Activated CD4-positive, alpha-beta T cell treated with anti-CD3 and anti-CD28 coated beads, Interleukin-2, amount 50 U/mL, for 4 hours (primary cell): Measurements from ENCODE around the gene NIPAL1.

Experiments
- DNase-seq, 2 experiments: peaks; one replicate each; pipeline ENCODE4 v3.0.0-alpha.2; 2020

NIPAL1 gene

GRCh38 chr4:48028696-48029095, 12.1 kb downstream of the NIPAL1 start:
- DNase-seq = no peak

DNA sequence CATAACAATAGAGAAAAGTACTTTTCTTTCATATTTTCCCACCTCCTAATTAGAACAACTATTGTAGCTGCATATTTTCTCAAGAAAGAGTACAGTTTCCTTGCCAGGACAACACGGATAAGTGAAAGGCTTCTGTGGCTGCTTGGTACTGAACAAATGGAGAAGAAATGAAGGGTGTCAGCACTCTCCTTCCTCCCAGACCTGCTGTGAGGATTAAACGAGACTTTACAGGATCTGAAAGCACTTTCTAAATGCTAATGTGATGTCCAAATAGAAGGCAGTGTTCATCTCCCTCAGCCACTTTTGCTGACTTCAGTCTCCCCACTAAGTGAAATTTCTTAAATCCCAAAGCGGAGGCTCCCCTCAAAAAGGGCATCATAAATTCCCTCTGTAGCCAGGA, 13.9 kb downstream of the NIPAL1 start:
- no peak for DNase-seq

- DNase-seq = no peak
Observed at GRCh38 chr4:48031802-48032525, 15.4 kb downstream of the NIPAL1 start.

- DNase-seq = no peak
Observed at GRCh38 chr4:48032721-48033120, 16.1 kb downstream of the NIPAL1 start.

GRCh38 chr4:48033412-48033811, 16.8 kb downstream of the NIPAL1 start:
- DNase-seq = no peak

DNA sequence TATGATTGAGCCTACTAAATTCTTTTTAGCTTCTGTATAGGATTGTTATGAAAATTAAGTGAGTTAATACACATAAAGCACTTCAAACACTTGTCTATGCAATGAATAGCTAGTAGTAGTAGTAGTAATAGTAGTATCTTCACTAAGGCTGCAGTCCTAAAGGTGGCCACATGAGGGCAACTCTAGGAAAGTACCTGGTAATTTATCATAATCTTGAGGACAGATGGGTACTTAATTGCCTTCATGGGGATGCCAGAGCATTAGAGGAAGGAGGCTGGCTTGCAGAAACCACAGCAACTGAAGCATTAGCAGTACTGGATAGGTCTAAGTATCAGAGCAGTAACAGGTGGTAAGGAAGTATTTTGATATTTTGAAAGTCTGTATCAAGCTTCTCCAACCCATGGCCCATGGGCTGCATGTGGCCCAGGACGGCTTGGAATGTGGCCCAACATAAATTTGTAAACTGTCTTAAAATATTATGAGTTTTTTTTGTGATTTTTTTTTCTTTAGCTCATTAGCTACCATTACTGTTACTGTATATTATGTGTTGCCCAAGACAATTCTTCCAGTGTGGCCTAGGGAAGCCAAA, 17.3 kb downstream of the NIPAL1 start:
- DNase-seq = peak; percentile 60 to 66

- no peak for DNase-seq
Observed at GRCh38 chr4:48035952-48036351, 19.4 kb downstream of the NIPAL1 start.

DNA sequence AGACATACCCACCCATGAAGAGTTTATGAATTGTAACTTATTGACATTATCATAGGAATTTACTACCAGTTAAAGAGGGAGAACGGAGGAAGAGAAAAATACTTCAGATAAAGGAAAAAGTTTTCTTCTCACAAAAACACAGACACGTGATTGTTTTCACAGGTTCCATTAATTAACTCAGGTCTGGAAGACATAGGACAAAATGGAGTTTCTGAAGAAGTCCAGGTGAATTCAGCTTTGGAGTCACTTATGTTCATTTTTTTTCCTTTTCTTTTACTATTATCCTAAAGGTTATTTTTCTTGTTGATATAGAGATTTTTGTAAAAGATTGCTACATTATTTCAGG, 20.5 kb downstream of the NIPAL1 start:
- no peak for DNase-seq

- DNase-seq = no peak
Observed at GRCh38 chr4:48038666-48039065, 22.1 kb downstream of the NIPAL1 start.

DNA sequence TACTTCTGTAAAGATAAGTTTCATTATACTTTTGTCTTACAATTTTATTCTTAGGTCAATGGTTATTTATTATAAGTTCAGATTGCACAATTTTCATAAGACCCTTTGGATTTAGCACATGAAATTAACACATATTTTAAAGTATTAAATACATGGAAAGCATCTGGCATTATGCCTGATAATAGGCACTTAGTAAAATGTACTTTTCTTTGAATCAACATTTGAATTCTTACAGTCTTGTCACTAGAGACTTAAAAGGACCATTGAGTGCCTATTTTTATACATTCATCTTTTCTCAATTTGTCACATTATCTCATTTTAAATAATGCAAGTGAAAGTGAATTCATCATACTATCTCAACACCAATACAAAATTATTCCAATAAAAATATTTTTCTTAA, 23.0 kb downstream of the NIPAL1 start:
- DNase-seq = no peak

DNA sequence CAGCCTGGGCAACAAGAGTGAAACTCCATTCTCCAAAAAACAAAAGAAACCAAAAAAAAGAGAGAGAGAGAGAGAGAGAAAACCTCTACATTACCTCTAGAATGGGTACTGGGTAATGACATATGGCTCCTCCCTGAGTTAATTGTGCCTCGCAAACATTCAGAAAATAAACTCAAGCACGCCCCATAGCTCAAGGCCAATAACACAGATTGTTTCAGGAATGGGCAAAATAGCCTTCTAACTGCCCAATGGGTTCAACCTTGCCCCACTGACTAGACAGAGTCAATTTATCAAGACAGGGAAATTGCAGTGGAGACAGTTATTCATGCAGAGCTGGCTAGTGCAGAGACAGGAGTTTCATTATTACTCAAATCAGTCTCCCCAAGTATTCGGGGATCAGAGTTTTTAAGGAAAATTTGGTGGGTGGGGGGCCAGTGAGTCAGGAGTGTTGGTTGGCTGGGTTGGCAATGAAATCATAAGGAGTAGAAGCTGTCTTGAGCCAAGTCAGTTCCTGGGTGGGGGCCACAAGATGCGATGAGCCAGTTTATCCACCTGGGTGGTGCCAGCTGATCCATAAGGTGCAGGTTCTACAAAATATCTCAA, 25.1 kb downstream of the NIPAL1 start:
- peak in 1 of 2 experiments; percentile 16 for DNase-seq

GRCh38 chr4:48042979-48043461, 26.4 kb downstream of the NIPAL1 start:
- no peak for DNase-seq

- DNase-seq = no peak
Observed at GRCh38 chr4:48043504-48043903, 26.9 kb downstream of the NIPAL1 start.

DNA sequence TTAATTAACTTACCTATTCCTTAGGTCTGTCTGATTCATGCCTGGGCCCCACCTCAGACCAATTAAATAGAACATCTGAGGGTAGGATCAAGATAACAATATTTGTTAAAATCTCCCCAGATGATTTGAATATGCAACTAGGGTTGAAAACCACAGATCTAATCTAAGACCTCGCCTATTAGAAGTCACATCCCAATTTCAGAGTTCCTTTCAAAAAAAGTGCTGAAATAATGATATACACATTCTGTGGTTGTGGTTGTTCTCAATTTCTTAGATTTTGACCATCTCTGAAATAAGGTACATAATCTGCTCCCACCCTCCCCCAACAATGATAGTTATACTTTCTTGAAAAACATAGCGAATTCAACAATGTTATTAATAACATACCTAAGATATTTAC, 27.7 kb downstream of the NIPAL1 start:
- DNase-seq = no peak

DNA sequence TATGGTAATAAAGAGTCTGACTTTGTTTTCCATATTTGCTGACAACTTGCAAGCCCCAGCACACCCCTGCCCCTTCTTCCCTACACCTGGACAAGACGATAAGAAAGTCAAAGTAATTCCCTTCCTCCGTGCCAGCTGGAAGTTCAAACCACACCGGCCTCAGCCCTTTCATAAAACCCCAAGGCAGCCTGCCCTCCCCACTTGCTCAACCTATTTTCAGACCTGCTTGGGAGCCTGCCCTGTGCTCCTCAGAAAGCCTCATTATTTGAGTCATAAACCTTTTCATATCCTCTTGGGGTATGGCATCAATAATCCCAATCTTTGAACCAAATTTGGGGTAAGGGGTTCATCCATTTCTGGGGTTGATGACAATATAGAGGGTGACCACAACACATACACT, 29.5 kb downstream of the NIPAL1 start:
- no peak for DNase-seq

DNA sequence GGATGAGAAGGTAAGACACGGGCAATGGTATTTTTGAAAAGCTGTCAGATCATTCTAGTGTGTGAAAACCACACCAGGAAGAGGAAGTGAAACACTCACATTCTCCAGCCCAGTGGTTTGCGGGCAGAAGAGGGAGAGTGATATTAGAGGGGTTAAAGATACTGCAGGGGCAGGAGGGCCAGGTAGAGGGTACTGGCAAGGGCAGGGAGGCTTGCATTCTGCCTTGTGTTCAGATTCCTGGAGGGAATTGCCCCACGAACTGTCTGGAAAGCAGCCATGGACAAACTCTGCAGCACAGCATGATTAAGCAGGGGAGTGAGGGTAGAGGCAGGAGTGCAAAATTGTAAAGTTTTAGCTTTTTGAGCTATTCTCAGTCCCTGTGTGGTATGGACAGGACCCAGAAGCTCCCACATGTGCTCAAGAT, 30.9 kb downstream of the NIPAL1 start:
- DNase-seq = peak; percentile 59 to 62

GRCh38 chr4:48047896-48048295, 31.3 kb downstream of the NIPAL1 start:
- DNase-seq = no peak

DNA sequence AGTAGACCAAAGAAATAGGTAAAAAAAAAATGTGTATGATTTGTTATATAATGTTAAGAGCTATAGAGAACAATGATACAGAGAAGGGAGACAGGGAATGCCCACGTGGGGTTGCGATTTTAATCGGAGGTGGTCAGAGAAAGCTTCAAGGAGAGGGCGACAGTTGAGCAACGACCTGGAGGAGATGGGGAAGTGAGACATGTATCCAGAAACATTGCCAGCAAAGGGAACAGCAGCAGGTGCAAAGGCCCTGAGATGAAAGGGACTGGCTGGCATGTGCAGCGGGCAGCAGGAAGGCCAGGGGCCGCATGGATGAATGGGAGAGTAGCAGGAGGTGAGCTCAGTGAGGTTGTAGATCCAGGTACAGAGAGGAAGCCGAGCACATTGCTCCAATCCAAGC, 32.9 kb downstream of the NIPAL1 start:
- DNase-seq = no peak

- no peak for DNase-seq
Observed at GRCh38 chr4:48051078-48051477, 34.5 kb downstream of the NIPAL1 start.

DNA sequence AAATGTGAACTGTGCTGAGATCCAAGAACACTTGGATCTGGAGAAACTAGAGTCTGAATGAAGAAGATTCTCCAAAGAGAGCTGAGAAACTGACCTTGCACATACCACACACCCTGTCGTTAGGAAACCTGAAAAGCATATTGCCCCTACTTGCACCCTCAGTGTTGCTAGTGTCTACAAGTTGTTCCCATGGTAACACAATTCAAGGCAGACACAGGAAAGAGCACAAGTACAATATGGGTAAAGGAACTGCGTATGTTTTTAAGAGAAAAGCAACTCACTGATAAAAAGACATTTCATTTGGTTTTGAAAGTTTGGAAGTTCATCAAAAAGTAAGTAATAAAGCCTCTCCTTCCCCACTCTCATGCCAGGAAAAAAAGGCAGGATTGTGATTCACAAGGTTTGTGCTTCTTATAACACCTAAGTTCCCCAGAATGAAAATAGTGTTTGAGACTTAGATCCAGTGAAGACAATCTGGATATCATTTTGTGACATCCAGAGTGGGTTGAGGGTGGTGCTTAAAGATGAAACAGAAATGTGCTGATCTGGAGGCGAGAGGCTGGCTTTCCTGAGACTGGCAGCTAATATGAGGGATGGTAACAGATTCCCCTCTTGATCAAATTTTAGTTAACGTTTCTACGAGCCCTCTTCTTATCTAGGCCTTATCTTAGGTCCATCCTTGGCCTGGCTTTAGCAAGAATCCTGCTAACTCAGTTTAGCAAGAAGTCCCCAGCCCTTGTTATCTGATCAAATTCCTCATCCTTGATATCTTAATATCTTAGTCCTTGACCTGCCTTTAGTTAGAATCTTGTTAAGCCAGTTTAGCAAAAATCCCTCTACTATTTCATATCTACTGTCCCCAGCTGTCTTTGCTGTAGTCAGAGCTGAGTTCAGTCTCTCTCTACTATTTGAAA, 42.3 kb downstream of the NIPAL1 start:
- no peak for DNase-seq

DNA sequence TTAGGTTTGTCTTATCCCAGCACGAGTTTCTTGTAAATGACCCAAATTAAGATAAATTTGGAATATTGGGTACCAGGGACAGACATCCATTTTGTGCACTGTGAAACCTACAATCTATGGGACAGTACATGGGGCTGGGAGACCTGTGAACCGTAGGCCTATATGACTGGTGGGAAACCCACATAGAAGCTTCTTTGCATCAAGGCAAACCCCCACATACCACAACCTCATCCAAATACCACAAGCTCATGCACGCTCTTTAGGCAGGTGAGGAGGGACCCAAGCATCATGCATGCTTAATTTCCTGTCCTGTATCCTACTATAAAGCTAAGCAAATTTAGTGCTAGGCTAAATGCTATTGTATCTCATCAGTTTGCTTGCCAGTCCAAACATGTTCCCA, 47.8 kb downstream of the NIPAL1 start:
- no peak for DNase-seq

DNA sequence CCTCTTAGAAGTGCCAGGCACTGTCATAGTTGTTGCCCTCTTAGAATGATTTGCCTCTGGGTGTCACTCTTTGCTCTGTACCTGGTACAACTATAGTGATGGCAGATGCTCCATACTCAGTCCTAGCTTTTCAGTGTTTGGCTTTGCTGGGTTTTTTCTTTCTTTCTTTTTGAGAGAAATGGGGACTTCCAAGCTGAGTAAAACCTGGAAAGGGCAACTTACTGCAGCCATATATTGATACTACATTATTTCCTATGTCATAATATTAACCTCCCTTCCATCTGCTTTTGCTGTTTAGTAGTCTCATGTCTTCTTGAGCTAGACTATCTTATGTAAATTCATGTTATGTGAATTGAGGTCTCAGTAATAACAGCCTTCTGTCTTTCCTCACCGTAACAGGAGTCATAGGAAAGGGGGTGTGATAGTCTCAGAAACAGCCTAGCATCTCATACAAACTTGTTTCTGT, 49.0 kb downstream of the NIPAL1 start:
- no peak for DNase-seq

DNA sequence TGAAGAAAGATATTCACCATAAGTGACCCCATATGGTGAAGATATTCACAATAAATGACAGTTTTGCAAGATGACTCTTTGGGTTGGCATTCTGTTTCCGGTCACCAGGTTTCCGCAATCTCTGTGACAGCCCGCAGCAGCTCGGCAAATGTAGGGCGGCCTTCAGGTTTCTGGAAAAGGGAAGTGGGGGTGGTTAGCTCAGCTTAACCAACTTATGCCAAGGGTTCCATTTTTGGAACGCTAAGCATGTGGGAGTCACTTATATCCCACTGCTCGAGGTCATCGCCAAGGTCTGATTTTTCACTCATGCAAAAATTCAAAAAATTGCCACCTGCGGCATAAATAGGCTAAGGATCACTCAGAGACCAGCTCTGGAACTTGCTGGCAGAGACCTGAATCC, 51.0 kb downstream of the NIPAL1 start:
- no peak for DNase-seq
